SKM-1 treated with dmso at 0.1 percent for 144 hours (cell line): ENCODE results near the gene ANKRD33B.
"Not testable (repeated sequence)": the region's sequence is repeated elsewhere in the genome, so short reads cannot be mapped to it uniquely, and the experiment has no call there.

Experiments used
- DNase-seq: peaks from one replicate; lab custom pipeline; 2025; ENCODE audit not compliant: unreplicated experiment; lab: John Stamatoyannopoulos, UW

The ANKRD33B gene

GRCh38 chr5:10633271-10634049 is 69.6 kb downstream of the ANKRD33B start:
- no peak for DNase-seq

- no peak for DNase-seq
Observed at GRCh38 chr5:10634050-10634449, 70.2 kb downstream of the ANKRD33B start.

- no peak for DNase-seq
Observed at GRCh38 chr5:10634562-10634961, 70.7 kb downstream of the ANKRD33B start.

- peak; percentile 96 for DNase-seq
Observed at GRCh38 chr5:10635257-10635866, 71.5 kb downstream of the ANKRD33B start.

- DNase-seq, result no peak
Observed at GRCh38 chr5:10635867-10636350, 72.0 kb downstream of the ANKRD33B start.

GRCh38 chr5:10636363-10637142 is 72.7 kb downstream of the ANKRD33B start:
- DNase-seq, result no peak

- DNase-seq, result no peak
Observed at GRCh38 chr5:10637944-10638343, 74.1 kb downstream of the ANKRD33B start.

- not testable (repeated sequence) for DNase-seq
Observed at GRCh38 chr5:10638723-10639122, 74.9 kb downstream of the ANKRD33B start.

GRCh38 chr5:10639846-10640368 is 76.0 kb downstream of the ANKRD33B start:
- no peak for DNase-seq

GRCh38 chr5:10642367-10642766 is 78.5 kb downstream of the ANKRD33B start:
- no peak for DNase-seq

GRCh38 chr5:10644192-10644591 is 80.3 kb downstream of the ANKRD33B start:
- DNase-seq, result no peak

GRCh38 chr5:10645146-10645545 is 81.3 kb downstream of the ANKRD33B start:
- DNase-seq, result no peak

- DNase-seq, result no peak
Observed at GRCh38 chr5:10645671-10646070, 81.8 kb downstream of the ANKRD33B start.

- DNase-seq, result no peak
Observed at GRCh38 chr5:10647640-10648039, 83.8 kb downstream of the ANKRD33B start.

GRCh38 chr5:10648806-10649665 is 85.2 kb downstream of the ANKRD33B start:
- no peak for DNase-seq

GRCh38 chr5:10649666-10650380 is 86.0 kb downstream of the ANKRD33B start:
- DNase-seq, result no peak

GRCh38 chr5:10652151-10652550 is 88.3 kb downstream of the ANKRD33B start:
- DNase-seq, result no peak

- DNase-seq, result no peak
Observed at GRCh38 chr5:10652606-10653005, 88.7 kb downstream of the ANKRD33B start.

- no peak for DNase-seq
Observed at GRCh38 chr5:10653043-10653442, 89.2 kb downstream of the ANKRD33B start.
